ELF-1 (cell line): Measurements from ENCODE around the gene FBN1.

Experiments
- DNase-seq: peaks from one replicate; pipeline ENCODE4 v3.0.0-alpha.2; 2016; ENCODE audit warnings: low read depth, low spot score

Gene FBN1

DNA sequence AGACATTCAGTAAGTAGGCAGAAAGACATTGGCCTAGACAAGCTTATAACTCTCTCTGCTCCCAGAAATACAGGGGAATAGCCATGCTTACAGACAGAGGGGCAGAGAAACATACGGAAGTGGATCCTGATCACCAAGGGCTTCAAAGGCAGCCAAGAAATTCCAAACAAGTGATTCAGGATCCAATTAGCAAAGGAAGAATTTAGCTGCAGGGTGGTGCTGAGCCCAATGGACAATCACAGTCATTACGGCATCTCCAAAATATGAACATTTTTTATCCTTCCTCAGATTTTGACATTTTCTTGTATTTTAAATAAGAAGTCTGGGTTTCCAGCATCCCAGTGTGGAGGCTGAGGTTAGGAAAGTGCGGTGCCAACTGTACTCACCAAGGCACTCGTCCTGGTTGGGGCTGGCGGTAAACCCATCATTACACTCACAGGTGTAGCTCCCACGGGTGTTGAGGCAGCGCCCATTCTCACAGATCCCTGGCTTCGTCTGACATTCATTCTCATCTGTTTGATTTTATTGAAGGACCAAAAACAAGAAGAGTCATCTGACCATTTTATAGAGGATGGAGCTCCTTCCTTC, 217.5 kb downstream of the FBN1 start:
- peak; percentile 9 for DNase-seq

DNA sequence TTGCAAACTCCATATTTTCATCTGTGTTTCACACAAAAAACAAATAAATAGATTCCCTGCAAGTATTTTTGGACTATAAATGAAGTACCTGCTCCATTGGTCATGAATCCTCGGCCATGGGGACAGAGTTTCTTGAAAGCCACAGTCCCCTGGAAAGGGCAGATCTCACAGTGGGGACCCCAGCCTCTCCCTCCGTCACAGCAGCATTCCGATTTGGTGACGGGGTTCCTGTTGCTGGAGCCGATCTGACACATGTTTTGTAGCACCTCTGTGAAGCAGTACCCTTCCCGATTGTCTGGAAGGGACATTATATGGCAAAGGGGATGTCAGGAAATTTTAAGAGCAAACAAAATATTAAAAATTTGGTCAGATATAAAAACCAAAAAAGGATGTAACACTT, 218.0 kb downstream of the FBN1 start:
- DNase-seq, result no peak

DNA sequence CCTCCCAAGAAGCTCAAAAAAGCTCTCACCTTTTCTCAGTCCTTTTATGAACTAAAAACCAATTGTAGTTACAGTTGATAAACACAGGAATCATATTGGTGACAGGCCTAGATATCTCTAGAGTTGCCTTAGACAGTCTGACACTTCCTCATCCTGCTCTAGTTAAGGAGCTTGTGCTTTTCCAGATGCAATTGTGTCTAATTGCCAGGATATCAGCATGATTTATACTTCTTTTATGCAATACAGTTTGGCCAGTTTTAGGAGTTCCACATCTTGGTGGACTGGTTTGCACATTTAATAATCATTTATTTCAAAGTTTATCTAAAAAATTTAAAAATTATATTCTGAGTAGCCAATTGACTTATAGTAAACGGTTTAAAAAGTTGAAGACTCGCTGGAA, 218.6 kb downstream of the FBN1 start:
- no peak for DNase-seq

DNA sequence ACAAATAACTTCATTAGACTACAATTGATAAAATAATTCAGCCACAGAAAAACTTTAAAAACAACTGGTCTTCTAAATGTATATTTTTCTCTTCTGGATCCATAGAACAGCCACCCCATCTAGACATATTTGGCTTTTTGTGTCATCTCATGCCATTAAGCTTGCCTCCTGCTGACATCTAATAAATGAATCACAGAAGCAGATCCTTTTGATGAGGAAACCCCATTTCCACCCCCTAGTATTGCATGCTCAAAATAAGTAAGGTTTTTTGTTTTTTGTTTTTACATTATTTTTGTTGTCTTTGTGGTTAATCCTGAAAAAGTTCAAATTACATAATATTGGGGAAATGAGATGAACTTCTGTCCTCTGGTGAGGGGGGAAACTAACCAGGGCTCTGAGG, 219.5 kb downstream of the FBN1 start:
- no peak for DNase-seq

DNA sequence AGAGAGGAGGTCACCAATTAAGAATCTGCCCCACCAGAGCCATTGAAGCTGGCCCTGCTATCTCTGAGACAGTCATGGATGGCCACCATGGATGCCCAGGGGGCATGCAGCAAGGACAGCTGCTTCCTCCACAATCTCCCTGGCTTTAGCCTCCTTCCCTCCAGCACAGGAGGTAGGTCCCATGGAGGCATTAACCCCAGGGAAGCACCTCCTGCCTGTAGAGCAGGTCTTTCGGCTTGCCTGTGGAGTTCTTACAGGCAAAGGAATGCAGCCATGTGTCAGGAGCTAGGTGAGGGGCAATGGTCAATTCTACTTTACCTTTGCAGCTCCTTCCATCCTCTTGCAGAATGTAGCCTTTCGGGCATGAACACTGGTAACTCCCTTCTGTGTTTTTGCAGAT, 220.5 kb downstream of the FBN1 start:
- peak; percentile 69 for DNase-seq

DNA sequence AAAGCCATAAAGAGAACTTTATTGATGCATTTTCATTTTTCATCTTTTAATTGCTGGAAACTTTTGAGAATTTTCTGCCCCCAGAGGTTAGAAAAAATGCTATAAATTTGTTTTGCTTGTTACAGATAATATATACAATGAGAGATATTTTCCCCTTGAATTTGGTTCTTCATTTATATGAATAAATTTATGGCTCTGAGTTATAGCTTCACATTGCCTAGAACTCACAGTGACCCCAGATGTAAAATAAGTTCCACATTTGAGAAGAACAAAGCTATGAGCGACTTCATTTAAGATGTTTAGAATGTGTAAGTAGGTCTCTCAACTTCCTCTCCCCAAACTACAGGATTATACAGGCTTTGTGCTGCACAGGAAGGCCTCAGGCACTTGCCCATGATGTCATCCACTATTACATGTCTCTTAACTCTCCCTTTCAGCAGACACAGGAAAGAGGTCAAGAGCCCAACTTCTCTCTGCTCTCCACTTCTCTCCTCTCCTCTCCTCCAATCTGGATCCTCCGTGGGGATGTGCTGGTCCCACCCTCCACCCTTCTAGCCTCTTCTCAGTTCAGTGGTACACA, 221.5 kb downstream of the FBN1 start:
- DNase-seq, result peak; percentile 30

DNA sequence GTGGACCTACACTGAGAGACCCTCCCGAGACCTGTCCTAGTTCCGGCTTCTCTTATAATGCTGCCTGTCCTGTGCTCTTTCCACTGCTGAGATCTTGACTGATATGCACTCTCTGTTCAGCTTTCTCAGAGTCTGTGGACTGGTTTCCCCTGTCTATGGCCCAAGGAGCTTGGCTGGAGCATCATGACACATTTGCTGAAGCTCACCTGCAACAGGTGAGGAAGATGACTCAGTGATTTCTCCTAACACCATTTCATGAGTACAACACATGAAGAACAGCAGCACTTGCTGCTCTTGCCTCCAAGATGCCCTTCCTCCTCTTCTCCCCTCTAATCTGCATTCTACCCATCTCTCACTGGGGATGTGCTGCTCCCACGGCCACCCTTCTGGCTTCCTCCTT, 222.2 kb downstream of the FBN1 start:
- no peak for DNase-seq

DNA sequence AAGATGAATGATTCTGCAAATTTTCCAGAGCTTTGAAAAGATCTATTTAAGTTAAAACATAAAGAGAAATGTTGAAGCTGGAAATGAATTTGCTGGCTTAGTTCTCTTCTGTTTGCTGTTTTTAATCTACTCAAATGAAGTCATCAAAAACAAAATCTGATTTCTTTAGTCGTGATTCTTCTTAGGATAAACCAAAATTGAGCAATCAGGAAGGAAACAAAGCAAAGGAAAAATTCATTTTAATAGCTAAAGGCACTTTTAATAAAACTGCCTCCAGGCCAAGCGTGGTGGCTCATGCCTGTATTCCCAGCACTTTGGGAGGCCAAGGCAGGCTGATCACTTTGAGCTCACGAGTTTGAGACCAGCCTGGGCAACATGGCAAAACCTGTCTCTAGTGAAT, 223.1 kb downstream of the FBN1 start:
- DNase-seq, result no peak

DNA sequence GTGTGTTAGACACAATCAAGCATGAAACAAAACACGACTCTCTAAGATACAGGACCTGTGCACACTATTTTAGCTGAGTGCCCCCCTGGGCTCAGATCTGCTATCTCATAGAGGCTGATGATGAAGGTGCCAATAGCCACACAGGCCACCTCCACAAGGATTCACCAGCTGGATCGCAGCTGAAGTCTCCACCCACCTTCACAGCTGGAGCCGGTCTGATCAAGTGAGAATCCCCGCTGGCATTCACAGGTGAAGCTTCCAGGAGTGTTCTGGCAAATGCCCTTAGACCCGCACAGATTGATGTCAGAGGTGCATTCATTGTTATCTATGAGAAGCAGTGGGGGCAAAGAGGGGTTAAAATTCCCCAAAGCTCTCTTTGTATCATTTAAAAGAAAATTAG, 224.1 kb downstream of the FBN1 start:
- DNase-seq, result peak; percentile 4

DNA sequence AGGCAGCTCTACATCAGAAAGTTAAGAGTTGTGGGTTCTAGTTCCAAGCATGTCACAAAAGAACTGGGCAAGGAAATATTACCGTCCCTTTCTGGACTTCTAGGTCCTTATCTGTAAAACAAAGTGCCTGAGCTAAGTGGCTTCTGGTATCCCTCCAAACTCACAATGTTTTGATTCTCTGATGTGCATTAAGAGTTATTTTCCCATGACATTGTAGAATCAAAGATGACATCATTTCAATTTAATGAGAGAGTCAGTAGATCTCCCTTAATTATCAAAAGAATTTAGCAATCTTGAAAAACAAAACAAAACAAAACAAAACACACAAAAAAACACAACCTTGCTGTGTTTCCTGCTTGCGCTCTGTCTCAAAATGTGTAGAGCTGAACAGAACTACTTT, 225.6 kb downstream of the FBN1 start:
- no peak for DNase-seq

DNA sequence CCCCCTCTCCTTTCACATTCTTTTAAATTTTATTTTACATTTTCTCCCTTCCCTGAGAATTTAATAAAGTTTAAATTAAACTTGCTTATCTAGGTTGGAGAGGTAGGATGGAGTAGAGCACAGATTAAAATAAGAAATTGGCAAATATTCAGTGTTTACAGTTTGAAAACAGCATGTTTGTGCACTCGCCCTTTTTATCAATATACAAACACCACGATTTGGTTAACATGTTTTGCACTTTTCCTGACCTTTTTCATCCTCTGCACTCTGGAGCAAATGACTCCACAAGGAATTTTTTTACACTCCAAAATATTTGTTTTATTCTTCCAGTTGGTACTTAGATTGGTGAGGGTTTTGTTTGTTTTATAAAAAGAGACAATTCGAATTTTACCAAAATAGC, 227.2 kb downstream of the FBN1 start:
- no peak for DNase-seq

DNA sequence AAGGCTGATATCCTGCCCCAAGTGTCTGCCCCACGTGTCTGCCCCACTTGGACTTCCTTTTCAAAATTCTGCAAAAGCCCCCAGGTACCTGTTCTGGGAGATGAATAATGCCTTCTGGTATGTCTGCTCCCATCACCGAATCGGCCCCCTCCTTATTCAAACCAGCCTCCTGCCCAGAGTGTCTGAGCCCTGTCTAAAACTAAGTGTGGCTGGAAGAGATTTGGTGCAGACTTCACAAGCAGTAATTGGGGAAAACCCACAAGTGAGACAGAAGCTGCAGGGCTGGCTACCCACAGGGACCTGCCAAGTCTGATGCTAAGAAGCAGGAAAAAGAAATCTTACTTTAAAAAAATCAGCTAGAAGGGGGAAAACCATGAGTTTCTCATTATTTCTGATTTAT, 229.2 kb downstream of the FBN1 start:
- no peak for DNase-seq

DNA sequence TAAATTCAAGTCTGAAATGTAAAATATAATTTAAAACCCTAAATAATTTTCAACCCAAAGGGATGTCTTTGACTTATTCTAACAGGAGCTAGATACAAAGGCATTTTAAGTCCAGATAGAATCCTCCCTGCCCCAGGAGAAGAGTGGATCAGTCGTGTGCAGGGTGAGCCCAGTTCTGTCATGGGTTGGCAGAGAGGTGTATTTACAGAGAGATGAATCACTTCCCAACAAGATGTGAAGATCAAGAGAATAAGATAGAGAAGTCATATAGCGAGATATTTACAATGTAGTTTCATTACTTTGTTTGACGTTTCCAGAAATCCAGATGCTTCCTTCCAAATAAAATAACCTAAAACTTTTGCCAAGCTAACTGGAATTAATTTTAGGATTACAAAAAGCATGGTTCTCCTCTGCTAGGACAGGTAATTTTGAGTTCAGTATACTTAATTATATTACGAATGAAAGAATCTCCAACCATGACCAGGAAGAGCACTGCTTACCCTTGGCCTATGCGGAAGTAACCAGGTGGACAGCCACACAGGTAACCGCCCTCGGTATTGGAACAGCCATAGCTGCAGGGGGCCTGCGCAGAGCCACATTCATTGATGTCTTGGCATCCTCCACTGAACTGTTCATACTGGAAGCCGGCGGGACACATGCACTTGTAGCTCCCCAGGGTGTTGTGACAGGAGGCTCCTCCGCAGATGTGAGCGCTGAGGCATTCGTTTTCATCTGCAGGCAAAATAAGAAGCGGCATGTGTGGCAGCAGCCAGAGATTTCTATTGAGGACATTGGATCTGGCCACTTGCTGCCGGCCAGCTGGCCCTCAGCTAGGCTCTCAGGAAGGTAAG, 230.2 kb downstream of the FBN1 start:
- no peak for DNase-seq

DNA sequence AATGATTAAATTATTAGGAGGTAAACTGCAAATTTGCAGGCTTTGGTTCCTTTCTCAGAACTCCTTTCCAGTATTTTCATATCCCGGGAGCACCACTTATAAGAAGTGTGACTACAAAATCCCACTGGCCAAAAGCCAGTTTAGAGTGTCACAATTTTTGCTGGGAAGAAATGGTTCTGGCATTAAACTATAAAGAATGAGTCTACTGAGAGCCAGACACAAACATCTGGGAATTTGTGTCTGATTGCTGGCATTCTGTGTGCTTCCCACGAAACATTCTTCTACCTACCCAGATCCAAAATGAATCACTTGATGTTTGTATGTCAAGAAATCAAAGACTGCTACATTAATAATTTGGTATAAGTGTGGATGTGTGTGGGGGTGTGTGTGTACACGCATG, 231.5 kb downstream of the FBN1 start:
- no peak for DNase-seq

DNA sequence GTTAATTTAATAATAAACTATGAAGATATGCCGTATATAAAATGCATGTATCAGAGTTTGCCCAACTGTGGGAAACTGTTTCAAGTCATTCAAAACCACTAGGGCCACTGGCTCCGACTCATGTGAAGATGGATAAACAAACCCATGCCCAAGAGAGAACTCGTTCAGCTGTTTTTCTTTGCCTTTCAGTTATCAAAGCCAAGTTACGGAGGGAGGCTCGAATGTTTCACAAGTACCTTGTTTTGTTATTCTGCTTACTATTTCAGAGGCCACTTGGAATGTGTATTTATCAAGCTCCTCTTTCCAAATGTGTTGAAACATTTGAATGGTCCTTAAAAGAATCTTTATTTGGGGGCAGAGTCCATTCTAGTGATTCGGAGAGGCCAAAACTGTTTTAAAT, 232.2 kb downstream of the FBN1 start:
- no peak for DNase-seq

DNA sequence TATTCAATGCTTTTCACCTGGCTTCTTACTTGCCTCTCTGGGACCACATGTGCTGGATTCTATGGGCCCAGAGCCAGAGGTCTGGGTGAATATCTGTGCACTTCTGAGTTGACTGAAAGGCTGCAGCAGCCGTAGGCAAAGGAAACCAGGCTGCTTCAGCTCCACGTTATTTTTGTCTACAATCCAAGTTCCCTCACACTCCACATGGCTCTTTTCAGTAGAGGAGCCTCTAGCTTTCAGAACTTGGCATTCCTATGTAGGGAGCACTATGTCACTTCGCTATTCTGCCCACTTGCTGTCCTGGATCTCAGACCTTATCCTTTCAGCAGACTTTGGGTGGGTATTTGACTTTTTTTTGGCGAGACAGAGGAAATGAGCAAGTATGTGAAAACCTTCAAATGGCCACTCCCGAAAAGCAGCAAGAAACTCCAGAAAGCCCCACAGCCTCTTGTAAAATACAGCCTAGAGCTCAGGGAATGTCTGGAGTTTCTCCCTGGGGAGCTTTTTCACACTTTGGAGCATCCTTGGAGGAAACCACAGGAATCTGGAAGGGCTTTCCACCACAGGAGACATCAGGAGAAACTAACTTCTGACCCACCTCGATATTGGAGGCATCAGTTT, 233.4 kb downstream of the FBN1 start:
- DNase-seq, result no peak

DNA sequence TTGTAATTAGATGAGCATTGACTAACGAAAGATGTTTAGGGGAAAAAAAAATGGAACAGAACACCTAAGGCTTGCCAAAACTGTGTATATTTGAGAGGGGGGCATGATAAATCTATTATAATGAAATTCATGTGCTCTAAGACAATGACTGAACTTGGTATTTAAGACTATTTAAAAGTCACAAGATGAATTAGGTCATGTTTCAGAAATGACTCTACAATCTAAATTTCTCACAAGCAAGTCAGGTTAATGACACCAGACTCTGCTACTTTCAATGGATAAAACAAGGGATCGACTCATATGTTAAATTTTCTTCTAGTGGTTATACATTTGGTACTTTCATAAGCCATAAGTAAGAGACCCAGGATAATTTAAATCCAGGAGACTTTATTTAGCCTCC, 235.9 kb downstream of the FBN1 start:
- no peak for DNase-seq

DNA sequence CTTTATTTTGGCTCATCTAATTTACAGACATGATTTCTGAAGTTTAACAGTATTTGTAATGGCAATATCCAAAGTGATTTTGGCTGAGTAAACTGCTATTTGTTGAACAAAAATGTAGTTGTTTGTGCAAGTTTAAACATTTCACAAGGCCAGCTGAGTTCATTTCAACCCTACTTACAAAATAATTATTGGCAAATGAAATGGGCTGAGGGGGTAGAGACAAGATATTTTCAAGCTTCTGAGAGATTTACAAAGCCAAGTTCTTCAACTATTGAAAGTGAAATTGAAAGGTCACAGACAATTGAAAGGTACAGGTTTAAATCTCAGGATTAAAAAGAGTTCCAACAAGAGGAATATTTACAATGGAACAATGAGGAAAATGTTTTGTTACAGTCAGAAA, 237.2 kb downstream of the FBN1 start:
- DNase-seq, result no peak

DNA sequence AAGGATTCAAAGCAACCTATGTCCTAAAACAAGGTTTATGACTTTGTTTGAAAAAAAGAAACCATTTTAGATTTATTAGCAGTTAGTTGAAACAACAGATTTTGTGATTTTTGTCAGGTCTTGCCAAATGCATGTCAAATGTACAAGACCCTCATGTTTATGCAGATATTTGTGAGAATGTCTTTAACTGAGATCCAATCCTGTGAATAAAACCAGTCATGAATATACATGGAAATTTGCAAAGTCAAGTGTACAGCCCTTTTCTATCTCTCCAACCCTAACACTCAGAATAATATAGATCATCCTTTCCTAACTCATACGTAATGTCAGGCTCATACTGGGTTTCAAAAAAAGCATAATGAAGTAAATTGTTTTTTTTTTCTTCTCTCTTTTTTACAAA, 237.9 kb downstream of the FBN1 start:
- no peak for DNase-seq

DNA sequence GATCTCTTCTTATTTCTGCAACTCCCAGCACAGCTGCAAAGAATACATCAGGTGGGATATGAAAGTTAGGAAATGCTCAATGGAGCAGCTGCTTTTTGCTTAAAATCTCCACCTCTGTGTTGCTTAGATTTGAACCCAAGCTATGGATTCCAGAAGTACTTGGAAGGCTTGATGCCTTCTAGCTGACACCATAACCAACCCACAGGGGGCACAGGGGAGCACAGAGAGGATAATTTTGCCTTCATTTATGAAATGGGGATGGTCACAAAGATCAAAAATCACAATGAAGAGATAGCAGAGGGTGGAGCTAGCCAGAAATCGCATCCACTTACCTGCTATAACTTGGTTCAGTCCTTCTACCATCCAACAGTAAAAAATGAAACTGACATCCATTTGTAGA, 238.6 kb downstream of the FBN1 start:
- no peak for DNase-seq

DNA sequence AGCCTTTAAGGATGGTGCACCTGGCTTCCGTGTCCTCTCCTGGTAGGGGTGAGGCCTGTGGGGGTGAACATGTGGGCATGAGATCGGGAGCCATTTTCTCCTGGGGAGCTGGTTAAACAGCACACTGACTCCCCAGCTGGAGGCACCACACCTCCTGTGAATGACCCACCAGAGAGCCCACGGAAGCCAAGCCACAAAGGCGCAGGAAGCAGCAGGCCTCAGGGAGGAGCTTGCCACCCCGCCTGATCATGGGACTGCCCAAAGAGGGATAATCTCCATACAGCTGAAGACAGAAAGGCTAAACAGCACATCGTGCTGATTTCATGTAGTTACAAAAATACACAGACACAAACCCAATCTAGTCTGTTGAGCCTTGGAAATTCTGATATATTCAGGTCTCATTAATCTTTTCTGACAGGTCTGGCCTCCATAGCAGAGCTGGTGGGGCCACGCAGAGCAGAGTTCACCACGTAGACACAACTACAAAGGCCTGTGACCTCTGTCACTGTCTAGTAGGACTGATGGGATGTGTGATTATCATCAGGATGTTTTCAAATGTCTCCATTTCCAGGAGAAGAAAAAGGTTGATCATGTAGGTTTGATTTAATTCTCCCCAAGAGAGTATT, 239.1 kb downstream of the FBN1 start:
- no peak for DNase-seq

DNA sequence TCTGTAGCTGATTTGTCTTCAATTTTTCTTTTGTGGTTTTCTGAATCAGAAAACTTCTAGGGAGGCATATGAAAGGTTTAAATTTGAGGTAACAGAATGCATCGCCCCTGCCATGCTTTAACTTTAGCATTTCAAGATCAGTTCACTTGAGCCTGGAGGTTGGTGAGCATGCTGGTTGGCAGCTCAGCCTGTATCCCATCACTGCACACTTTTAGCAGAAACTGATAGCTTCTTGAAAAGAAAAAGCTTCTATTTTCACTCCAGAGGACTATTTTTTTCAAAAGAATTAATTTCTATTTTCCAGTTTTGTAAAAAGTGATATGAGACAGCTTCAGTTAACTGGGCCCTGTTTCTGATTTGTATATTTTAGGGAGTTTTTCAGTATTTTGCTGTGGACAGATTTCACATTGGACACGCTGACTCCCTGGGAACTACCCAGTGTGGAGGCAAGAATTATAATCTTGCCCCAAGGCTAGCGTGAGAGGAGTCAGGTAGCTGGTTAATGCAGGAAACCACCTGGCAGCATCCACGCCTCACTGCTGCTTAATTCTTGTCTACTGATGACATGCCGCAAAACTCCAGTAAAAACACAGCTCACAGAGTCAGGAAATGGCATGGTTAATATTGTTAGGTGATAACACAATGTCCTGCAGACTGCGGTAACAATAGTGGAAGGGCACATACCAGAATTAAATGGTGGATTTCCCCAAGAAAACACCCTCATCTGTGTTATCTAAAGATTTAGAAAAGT, 242.9 kb downstream of the FBN1 start:
- DNase-seq, result no peak
